Measurements from ENCODE around the gene OR2Y1.

Gene OR2Y1

GRCh38 chr5:180739271-180739670 lies 587 bp downstream of the OR2Y1 start:
- no peak for DNase-seq (ENCODE audit: low spot score)
- TF ChIP-seq CTCF (IDR thresholded peaks at IDR 0.05; ENCODE audit: borderline replicate concordance, control extremely low read depth, extremely low read depth, insufficient read depth, missing control alignments) = no peak
- in situ Hi-C loops (cut with MboI; ENCODE audit: low sequenced_read_pairs, unreplicated experiment) = no loop called here

- no peak for TF ChIP-seq CTCF (IDR thresholded peaks at IDR 0.05; ENCODE audit: borderline replicate concordance, control extremely low read depth, extremely low read depth, insufficient read depth, missing control alignments)
- in situ Hi-C loops (cut with MboI; ENCODE audit: low sequenced_read_pairs, unreplicated experiment) = no loop called here
- no peak for DNase-seq (ENCODE audit: low spot score)
Observed at GRCh38 chr5:180736536-180736935, 3.3 kb downstream of the OR2Y1 start.

- TF ChIP-seq CTCF (IDR thresholded peaks at IDR 0.05; ENCODE audit: borderline replicate concordance, control extremely low read depth, extremely low read depth, insufficient read depth, missing control alignments) = no peak
- DNase-seq (ENCODE audit: low spot score) = no peak
- in situ Hi-C loops (cut with MboI; ENCODE audit: low sequenced_read_pairs, unreplicated experiment) = no loop called here
Observed at GRCh38 chr5:180724944-180725343, 14.9 kb downstream of the OR2Y1 start.

- in situ Hi-C loops (cut with MboI; ENCODE audit: low sequenced_read_pairs, unreplicated experiment) = no loop called here
- no peak for TF ChIP-seq CTCF (IDR thresholded peaks at IDR 0.05; ENCODE audit: borderline replicate concordance, control extremely low read depth, extremely low read depth, insufficient read depth, missing control alignments)
- no peak for DNase-seq (ENCODE audit: low spot score)
Observed at GRCh38 chr5:180723936-180724335, 15.9 kb downstream of the OR2Y1 start.

- in situ Hi-C loops (cut with MboI; ENCODE audit: low sequenced_read_pairs, unreplicated experiment) = no loop called here
- no peak for DNase-seq (ENCODE audit: low spot score)
- no peak for TF ChIP-seq CTCF (IDR thresholded peaks at IDR 0.05; ENCODE audit: borderline replicate concordance, control extremely low read depth, extremely low read depth, insufficient read depth, missing control alignments)
Observed at GRCh38 chr5:180720486-180720885, 19.4 kb downstream of the OR2Y1 start.

GRCh38 chr5:180719781-180720180 lies 20.1 kb downstream of the OR2Y1 start:
- no peak for DNase-seq (ENCODE audit: low spot score)
- no peak for TF ChIP-seq CTCF (IDR thresholded peaks at IDR 0.05; ENCODE audit: borderline replicate concordance, control extremely low read depth, extremely low read depth, insufficient read depth, missing control alignments)
- in situ Hi-C loops (cut with MboI; ENCODE audit: low sequenced_read_pairs, unreplicated experiment) = no loop called here
